Mucosa of descending colon (tissue), 3 donors: ENCODE results near the gene HSPA12B. TPM values are rescaled to one million over a fixed set of nuclear protein-coding genes. Genes with fewer than 3 reads are reported as not detected.
A peak's percentile ranks its signal among the peaks of the same experiment; 100 is the strongest.

Experiments
- ATAC-seq: fragments of 200-7000 bp; cut with Tn5 transposase; one replicate; pipeline ENCODE4 v1.9.1; 2020; ENCODE audit warnings: mild to moderate bottlenecking, moderate library complexity
- DNase-seq, 3 donors: peaks; one replicate each; pipeline ENCODE4 v3.0.0-alpha.2; 2020
- H3K36me3 ChIP-seq: fragments of 200-600 bp; one replicate; pipeline ENCODE4 v1.8.0; 2021; ENCODE audit warnings: low read depth, mild to moderate bottlenecking
- H3K4me1 ChIP-seq: fragments of 200-600 bp; one replicate; pipeline ENCODE4 v1.8.0; 2021; ENCODE audit warnings: low read depth, mild to moderate bottlenecking
- H3K4me3 ChIP-seq: fragments of 200-600 bp; one replicate; pipeline ENCODE4 v1.8.0; 2021; ENCODE audit warnings: mild to moderate bottlenecking
- H3K9me3 ChIP-seq: fragments of 200-600 bp; one replicate; pipeline ENCODE4 v1.8.0; 2021; ENCODE audit warnings: mild to moderate bottlenecking
- CTCF ChIP-seq: fragments of 200-600 bp; IDR thresholded peaks from one replicate; pipeline ENCODE4 v1.8.0; 2022; ENCODE audit warnings: antibody characterized with exemption, mild to moderate bottlenecking
- intact Hi-C, 2 donors: fragments of 100-400 bp; cut with DNase I in 1 of 2; cut with micrococcal nuclease in 1 of 2; formaldehyde crosslinking; loops; one replicate each; pipeline versions ENCODE4 v1.11.0 to v1.11.1; 2022; cut with DNase I, micrococcal nuclease
- total RNA-seq, 3 donors: library from RNA; stranded (reverse); fragmentation: NEBNext Ultra II Directional in 2 of 3; extraction: Animal tissue kit (Norgen Biotek cat#: 25700) in 2 of 3; gene quantifications; one replicate each; pipeline versions ENCODE4 v1.2.1 to v1.2.4, GENCODE V29; 2021 to 2023
- donor health status: DM: no; HTN: no; CAD: no; lungs with moderate emphysema.
- donor health status: DM: no; HTN: no; CAD: no.
- donor health status: DM: no; HTN: yes; CAD: no.

HSPA12B gene
- total RNA-seq, 3 donors from 2014 or later, result 1.2 to 5.9 (median 3.4) TPM

- DNase-seq, result peak in 1 of 3 donors; percentile 63
- H3K4me3 ChIP-seq, result no peak overlapping the region
- ATAC-seq, result no peak
- peaks cover 33% of the 10 kb centered on the region for H3K4me1 ChIP-seq
- no peaks in the 10 kb centered on the region for H3K36me3 ChIP-seq
- intact Hi-C loops, result no loop called here
- TF ChIP-seq CTCF, result no peak
- no peaks in the 10 kb centered on the region for H3K9me3 ChIP-seq
These were observed 62.4 kb downstream of the HSPA12B start for GRCh38 chr20:3794701-3795420.

- Histone ChIP-seq H3K4me3 (peak within 1 kb of the TSS; percentile 35), H3K4me1 (peaks cover 34% of the 10 kb centered on the region), H3K9me3 (no peaks in the 10 kb centered on the region), H3K36me3 (no peaks in the 10 kb centered on the region)
- DNase-seq (peak; percentile 96 to 98 (median 97)), ATAC-seq (peak; percentile 87)
- intact Hi-C loops, result no loop called here
- no peak for TF ChIP-seq CTCF
These were observed 63.3 kb downstream of the HSPA12B start, which contains the start of gene CDC25B for GRCh38 chr20:3795511-3796468. CDC25B (plus strand) TSS chr20:3796310; CDS start chr20:3796532, 222 bp downstream.

GRCh38 chr20:3796477-3797225, 64.2 kb downstream of the HSPA12B start:
- TF ChIP-seq CTCF, result no peak
- Histone ChIP-seq H3K4me3 (peak overlapping the region; percentile 17), H3K4me1 (peaks cover 34% of the 10 kb centered on the region), H3K36me3 (no peaks in the 10 kb centered on the region), H3K9me3 (no peaks in the 10 kb centered on the region)
- DNase-seq, result peak in 2 of 3 donors; percentile 59 to 73
- intact Hi-C loops, result no loop called here
- ATAC-seq, result peak; percentile 1

- no peak overlapping the region for H3K4me3 ChIP-seq
- H3K9me3 ChIP-seq, result no peaks in the 10 kb centered on the region
- intact Hi-C loops, result no loop called here
- no peaks in the 10 kb centered on the region for H3K36me3 ChIP-seq
- ATAC-seq, result no peak
- H3K4me1 ChIP-seq, result peaks cover 34% of the 10 kb centered on the region
- TF ChIP-seq CTCF, result no peak
- DNase-seq, result peak in 2 of 3 donors; percentile 34 to 52
These were observed 64.7 kb downstream of the HSPA12B start for GRCh38 chr20:3797226-3797545.

GRCh38 chr20:3797592-3798372, 65.3 kb downstream of the HSPA12B start:
- ATAC-seq (peak; percentile 37), DNase-seq (peak; percentile 59 to 81 (median 63))
- no peak for TF ChIP-seq CTCF
- intact Hi-C loops, result no loop called here
- Histone ChIP-seq H3K36me3 (no peaks in the 10 kb centered on the region), H3K9me3 (no peaks in the 10 kb centered on the region), H3K4me1 (peaks cover 34% of the 10 kb centered on the region), H3K4me3 (no peak overlapping the region)
